HG02884 (cell line): ENCODE measurements around the gene E2F3.
"Not testable (repeated sequence)": the region's sequence is repeated elsewhere in the genome, so short reads cannot be mapped to it uniquely, and the experiment has no call there.

ENCODE experiments used
- ATAC-seq: cut with Tn5 transposase; IDR thresholded peaks from one replicate; pipeline ENCODE4 v1.9.1; 2021; ENCODE audit warnings: mild to moderate bottlenecking, moderate library complexity; ENCODE audit not compliant: unreplicated experiment

Gene E2F3

GRCh38 chr6:20525208-20525607, 123.5 kb downstream of the E2F3 start:
- ATAC-seq: not testable (repeated sequence)

- not testable (repeated sequence) for ATAC-seq
Observed at GRCh38 chr6:20529086-20529448, 127.4 kb downstream of the E2F3 start.

GRCh38 chr6:20532881-20533280, 131.2 kb downstream of the E2F3 start:
- no peak for ATAC-seq

- peak; percentile 17 for ATAC-seq
Observed at GRCh38 chr6:20533746-20534294, 132.1 kb downstream of the E2F3 start.

- ATAC-seq: peak; percentile 78
Observed at GRCh38 chr6:20534295-20535262, 132.9 kb downstream of the E2F3 start, which contains the start of gene CDKAL1. TSS of gene CDKAL1 (plus strand) at chr6:20534457. CDS start at chr6:20546351, 11,894 bp downstream.

- ATAC-seq: no peak
Observed at GRCh38 chr6:20538131-20538662, 136.5 kb downstream of the E2F3 start.

- ATAC-seq: no peak
Observed at GRCh38 chr6:20538907-20539306, 137.2 kb downstream of the E2F3 start.

- no peak for ATAC-seq
Observed at GRCh38 chr6:20539387-20539786, 137.7 kb downstream of the E2F3 start.

GRCh38 chr6:20540683-20541082, 139.0 kb downstream of the E2F3 start:
- ATAC-seq: no peak

GRCh38 chr6:20541382-20541781, 139.7 kb downstream of the E2F3 start:
- ATAC-seq: no peak

GRCh38 chr6:20542927-20543602, 141.4 kb downstream of the E2F3 start:
- ATAC-seq: peak; percentile 99
